K562 (cell line): Measurements from ENCODE around the gene SAMD10. TPM values are rescaled to one million over a fixed set of nuclear protein-coding genes. Genes with fewer than 3 reads are reported as not detected.

Experiments used
- ATAC-seq: fragments of 200-7000 bp; cut with Tn5 transposase; 3 replicates; pipeline ENCODE4 v1.9.1; 2020; ENCODE audit warnings: moderate library complexity
- BruUV-seq: library from RNA; stranded (reverse); fragments of 400-500 nt; replicated peaks from 2 replicates; lab custom pipeline; 2021; lab: Mats Ljungman, UMichigan
- CTCF ChIA-PET: fragments of 300-600 bp; formaldehyde crosslinking; extraction: SDS; loops from one replicate; lab custom pipeline; 2021; ENCODE audit warnings: low intra/inter-chr PET ratio; lab: Yijun Ruan, JAX
- POLR2A ChIA-PET: fragments of 300-600, 350-650 bp; sonication (Branson Sonifier 250); formaldehyde crosslinking; extraction: SDS; loops from one replicate; lab custom pipeline; 2021; ENCODE audit warnings: antibody characterized with exemption, inconsistent platforms; lab: Yijun Ruan, JAX
- DNase-seq, 4 experiments: peaks; one replicate each; pipeline versions ENCODE4 v3.0.0 to v3.0.0-alpha.2; 2011 to 2018; ENCODE audit warnings: low spot score in 3 of 4, mixed read lengths in 3 of 4; ENCODE audit errors: extremely low read depth in 1 of 4
- FAIRE-seq: peaks from 2 replicates; lab custom pipeline; 2011; peaks lifted over from hg19 to GRCh38; lab: Jason Lieb, UNC
- H2AFZ ChIP-seq: 2 replicates; pipeline ENCODE4 v1.6.0; 2011; ENCODE audit warnings: low read depth, low read length, control low read depth, inconsistent platforms
- H3K27ac ChIP-seq: fragments of 200-600 bp; 3 replicates; pipeline ENCODE4 v1.8.0; 2011; ENCODE audit warnings: low read depth, mild to moderate bottlenecking, control low read depth, inconsistent platforms, low read length, moderate library complexity, mixed read lengths; ENCODE audit errors: extremely low read depth
- H3K27me3 ChIP-seq, 2 experiments: fragments of 300-600 bp in 1 of 2; 2 replicates in 1 of 2; 3 replicates in 1 of 2; pipeline versions ENCODE4 v1.6.0 to v1.8.0; 2011; ENCODE audit warnings: inconsistent platforms in 2 of 2, low read length in 2 of 2, mild to moderate bottlenecking in 1 of 2, mixed read lengths in 1 of 2, moderate library complexity in 1 of 2; ENCODE audit not compliant: control insufficient read depth in 2 of 2, insufficient read depth in 2 of 2
- H3K36me3 ChIP-seq: fragments of 300-600 bp; 3 replicates; pipeline ENCODE4 v1.8.0; 2011; ENCODE audit warnings: mild to moderate bottlenecking, low read length, inconsistent platforms; ENCODE audit not compliant: control insufficient read depth, insufficient read depth
- H3K4me1 ChIP-seq, 2 experiments: fragments of 200-600 bp in 1 of 2; replicated peaks in 1 of 2; 2 replicates in 1 of 2; 3 replicates in 1 of 2; pipeline versions ENCODE4 v1.5.1 to v1.8.0; 2011; ENCODE audit warnings: inconsistent platforms in 2 of 2, low read length in 2 of 2, mild to moderate bottlenecking in 1 of 2, mixed read lengths in 1 of 2, moderate library complexity in 1 of 2; ENCODE audit not compliant: control insufficient read depth in 2 of 2, insufficient read depth in 2 of 2
- H3K4me2 ChIP-seq: 2 replicates; pipeline ENCODE4 v1.6.1; 2011; ENCODE audit warnings: low read length, control low read depth, inconsistent platforms, mixed read lengths; ENCODE audit not compliant: insufficient read depth
- H3K4me3 ChIP-seq: fragments of 200-600 bp; sonication (generic), shearing (Covaris generic); 2 replicates; pipeline ENCODE4 v1.5.1; 2016; ENCODE audit warnings: control low read depth, inconsistent platforms
- H3K79me2 ChIP-seq: fragments of 200-600 bp; 3 replicates; pipeline ENCODE4 v1.8.0; 2011; ENCODE audit warnings: low read length, inconsistent platforms; ENCODE audit not compliant: control insufficient read depth, insufficient read depth
- H3K9ac ChIP-seq, 2 experiments: 2 replicates each; pipeline versions ENCODE4 v1.6.0 to v1.6.1; 2011; ENCODE audit warnings: low read depth in 2 of 2, low read length in 2 of 2, control low read depth in 1 of 2, inconsistent platforms in 1 of 2, mild to moderate bottlenecking in 1 of 2, mixed read lengths in 1 of 2; ENCODE audit not compliant: insufficient read depth in 1 of 2
- H3K9me1 ChIP-seq: one replicate; pipeline ENCODE4 v1.6.0; 2011; ENCODE audit warnings: inconsistent platforms, mild to moderate bottlenecking, low read length, moderate library complexity; ENCODE audit not compliant: control insufficient read depth, insufficient read depth
- H3K9me3 ChIP-seq: replicated peaks from 2 replicates; pipeline ENCODE4 v1.5.1; 2011; ENCODE audit warnings: low read depth, low read length, inconsistent platforms; ENCODE audit not compliant: control insufficient read depth, insufficient read depth
- H4K20me1 ChIP-seq: replicated peaks from 2 replicates; pipeline ENCODE4 v1.6.1; 2011; ENCODE audit warnings: low read length, inconsistent platforms, mixed read lengths; ENCODE audit not compliant: control insufficient read depth, insufficient read depth
- ELF1 ChIP-seq: fragments of 200-800 bp; sonication (Bioruptor generic); IDR thresholded peaks from 2 replicates; pipeline ENCODE4 v1.6.1; 2016; ENCODE audit warnings: missing genetic modification characterization, missing compliant biosample characterization
- ETV1 ChIP-seq: fragments of 450-650 bp; conservative IDR thresholded peaks from 2 replicates; pipeline ENCODE4 v1.6.1; 2016; ENCODE audit warnings: missing genetic modification characterization, control low read depth, low read depth, missing compliant biosample characterization
- HLTF ChIP-seq: fragments of 450-650 bp; IDR thresholded peaks from 2 replicates; pipeline ENCODE4 v1.6.1; 2016
- MEIS2 ChIP-seq: fragments of 450-650 bp; IDR thresholded peaks from 2 replicates; pipeline ENCODE4 v1.6.1; 2014; ENCODE audit warnings: mild to moderate bottlenecking; ENCODE audit not compliant: partially characterized antibody
- RBFOX2 ChIP-seq: fragments of 200-400 bp; formaldehyde crosslinking; IDR thresholded peaks from 2 replicates; pipeline ENCODE4 v1.6.1; 2017; ENCODE audit warnings: low read depth, mild to moderate bottlenecking, low read length, moderate library complexity
- SAFB2 ChIP-seq: fragments of 200-400 bp; formaldehyde crosslinking; IDR thresholded peaks from 2 replicates; pipeline ENCODE4 v1.6.1; 2018; ENCODE audit warnings: borderline replicate concordance, low read length, low read depth, moderate library complexity; ENCODE audit not compliant: severe bottlenecking
- ZZZ3 ChIP-seq: fragments of 450-650 bp; IDR thresholded peaks from 2 replicates; pipeline ENCODE4 v1.6.1; 2016; ENCODE audit warnings: antibody characterized with exemption, mild to moderate bottlenecking, moderate library complexity
- WGBS: fragments of 100-300 bp; shearing (Covaris generic); methylation state at CpG from one replicate; pipeline ENCODE4 v1.1.6; 2016; ENCODE audit warnings: low coverage, mixed read lengths; ENCODE audit not compliant: insufficient coverage; ENCODE audit errors: missing lambda C conversion rate; 5-methylcytosine and 5-hydroxymethylcytosine counted together
- in situ Hi-C: fragments of 300-500 bp; cut with MboI; formaldehyde crosslinking; loops from 4 replicates; pipeline ENCODE4 v1.15.0; 2018; ENCODE audit warnings: inconsistent platforms, mixed read lengths
- intact Hi-C: fragments of 100-400 bp; cut with micrococcal nuclease; formaldehyde crosslinking; loops from 2 replicates; pipeline ENCODE4 v1.14.2; 2022
- polyA plus RNA-seq, 8 experiments: library from polyadenylated mRNA; depleted of rRNA in 4 of 8; stranded (reverse) in 5 of 8; unstranded in 3 of 8; fragments of >200 nt; fragmentation: Nextera tagmentation in 2 of 8; fragmentation: Illumina TruSeq in 1 of 8; extraction: Ambion mirVana in 2 of 8; extraction: Trizol in 1 of 8; gene quantifications; 2 replicates each; pipeline versions ENCODE4 v1.2.1 to v1.2.3, GENCODE V29; 2011 to 2014; ENCODE audit warnings: inconsistent platforms in 1 of 8, missing spikeins in 1 of 8
- total RNA-seq, 7 experiments: library from RNA; depleted of rRNA in 6 of 7; stranded (reverse); fragments of >200 nt in 6 of 7; fragmentation: Illumina TruSeq in 2 of 7; extraction: Trizol in 2 of 7; gene quantifications; 2 replicates each; pipeline versions ENCODE4 v1.2.1 to v1.2.3, GENCODE V29; 2011 to 2021; ENCODE audit warnings: low replicate concordance in 1 of 7

Gene SAMD10
- total and polyA plus RNA-seq, 9 of the 15 experiments (the other 6 are each of a cell fraction or from before 2014, with no cell fraction given) = 0.37 to 15.2 (median 4.8) TPM

GRCh38 chr20:64011366-64011779 lies 31.9 kb upstream of the SAMD10 start:
- Histone ChIP-seq H4K20me1 (no peaks in the 10 kb centered on the region), H3K9me1 (no peaks in the 10 kb centered on the region), H3K9me3 (peaks cover 6% of the 10 kb centered on the region), H3K4me2 (no peak overlapping the region)
- FAIRE-seq (no peak), DNase-seq (no peak)
- ChIA-PET CTCF (no interaction called here), POLR2A (no interaction called here)
- intact Hi-C loops = no loop called here
- WGBS = 98% methylated on average over 14 of the region's 16 CpGs
- no peak for TF ChIP-seq ETV1 (tag)
- no peak for TF ChIP-seq ELF1 (tag)
- TF ChIP-seq MEIS2 = no peak
- TF ChIP-seq ZZZ3 = no peak
- TF ChIP-seq SAFB2 = no peak
- 0 out of 2 replicates have a peak, but pooled peaks have one; percentile 15 for TF ChIP-seq RBFOX2
- TF ChIP-seq HLTF = no peak
- TF ChIP-seq, all 486 proteins: peak for 1
- no peak for ATAC-seq
- H3K9ac ChIP-seq = no peak overlapping the region
- H3K36me3 ChIP-seq = peaks cover 79% of the 10 kb centered on the region
- BruUV-seq = no TSS peak
- H3K4me1 ChIP-seq = no peaks in the 10 kb centered on the region
- no peak overlapping the region for H2AFZ ChIP-seq
- H3K27me3 ChIP-seq = no peaks in the 10 kb centered on the region
- H3K4me3 ChIP-seq = no peak overlapping the region
- H3K79me2 ChIP-seq = peaks cover 3% of the 10 kb centered on the region; the same call in 1 of the 3 replicates
- in situ Hi-C loops = no loop called here
- no peak overlapping the region for H3K27ac ChIP-seq
